CD4-positive, alpha-beta T cell (primary cell): ENCODE measurements around the gene AEBP1. TPM values are rescaled to one million over a fixed set of nuclear protein-coding genes. Genes with fewer than 3 reads are reported as not detected.

Source experiments
- ATAC-seq: fragments of 200-7000 bp; cut with Tn5 transposase; one replicate; pipeline ENCODE4 v1.10.0; 2022; ENCODE audit warnings: mild to moderate bottlenecking; ENCODE audit not compliant: poor library complexity
- CTCF ChIA-PET: fragments of 350-600 bp; sonication (Branson Sonifier 250); formaldehyde crosslinking; loops from one replicate; lab custom pipeline; 2021; ENCODE audit warnings: antibody characterized with exemption, inconsistent platforms; lab: Charles Lee
- POLR2A ChIA-PET: fragments of 350-600 bp; sonication (Branson Sonifier 250); formaldehyde crosslinking; loops from one replicate; lab custom pipeline; 2021; ENCODE audit warnings: antibody characterized with exemption, inconsistent platforms; lab: Charles Lee
- DNase-seq, 14 experiments: peaks; one replicate each; pipeline ENCODE4 v3.0.0-alpha.2; 2013 to 2020; ENCODE audit warnings: mixed read lengths in 2 of 14
- H3K27ac ChIP-seq, 2 donors: one replicate each; pipeline versions ENCODE4 v1.5.1 to v1.7.0; 2013; ENCODE audit warnings: low read length in 2 of 2, low read depth in 1 of 2, mild to moderate bottlenecking in 1 of 2
- H3K27me3 ChIP-seq, 2 experiments: 1 replicate in 1 of 2; 2 replicates in 1 of 2; pipeline versions ENCODE4 v1.6.1 to v1.7.0; 2013; ENCODE audit warnings: low read length in 2 of 2, control low read depth in 1 of 2, mild to moderate bottlenecking in 1 of 2, moderate library complexity in 1 of 2; ENCODE audit not compliant: insufficient read depth in 2 of 2, control insufficient read depth in 1 of 2
- H3K36me3 ChIP-seq: one replicate; pipeline ENCODE4 v1.6.1; 2013; ENCODE audit warnings: low read length, control low read depth; ENCODE audit not compliant: insufficient read depth
- H3K4me1 ChIP-seq: one replicate; pipeline ENCODE4 v1.6.1; 2013; ENCODE audit warnings: low read length, control low read depth; ENCODE audit not compliant: insufficient read depth
- H3K4me3 ChIP-seq: one replicate; pipeline ENCODE4 v1.5.1; 2013; ENCODE audit warnings: mild to moderate bottlenecking, low read length, moderate library complexity
- H3K9me3 ChIP-seq, 2 experiments: 1 replicate in 1 of 2; 2 replicates in 1 of 2; pipeline versions ENCODE4 v1.6.1 to v1.7.0; 2013; ENCODE audit warnings: low read length in 2 of 2, mild to moderate bottlenecking in 2 of 2, control low read depth in 1 of 2, moderate library complexity in 1 of 2; ENCODE audit not compliant: control insufficient read depth in 1 of 2, insufficient read depth in 1 of 2
- H3K27ac Mint-ChIP-seq: one replicate; pipeline ENCODE4 v1.8.0; 2020; ENCODE audit warnings: mixed read lengths
- H3K27me3 Mint-ChIP-seq: one replicate; pipeline ENCODE4 v1.8.0; 2021; ENCODE audit warnings: mixed read lengths
- H3K36me3 Mint-ChIP-seq: one replicate; pipeline ENCODE4 v1.8.0; 2021; ENCODE audit warnings: low read depth, mixed read lengths
- H3K4me1 Mint-ChIP-seq: one replicate; pipeline ENCODE4 v1.8.0; 2021; ENCODE audit warnings: low read depth, mixed read lengths
- H3K4me3 Mint-ChIP-seq: one replicate; pipeline ENCODE4 v1.8.0; 2020; ENCODE audit warnings: mild to moderate bottlenecking, mixed read lengths
- H3K9me3 Mint-ChIP-seq: one replicate; pipeline ENCODE4 v1.8.0; 2020; ENCODE audit warnings: mixed read lengths
- CTCF ChIP-seq: fragments of 200-600 bp; IDR thresholded peaks from one replicate; pipeline ENCODE4 v1.8.0; 2022; ENCODE audit warnings: antibody characterized with exemption, mild to moderate bottlenecking
- intact Hi-C, 2 experiments: fragments of 100-400 bp; cut with DNase I in 1 of 2; cut with micrococcal nuclease in 1 of 2; formaldehyde crosslinking; loops; one replicate each; pipeline versions ENCODE4 v1.15.1 to v1.9.0; 2023 to 2025; cut with DNase I, micrococcal nuclease
- total RNA-seq, 174 experiments: library from RNA in 2 of 174; stranded (reverse) in 2 of 174; gene quantifications; one replicate each; pipeline ENCODE4 v1.2.3 and lab custom pipeline; 2021 to 2026

Gene AEBP1
- total RNA-seq, 2 experiments from 2014 or later: 20.3 to 21.3 TPM

- intact Hi-C loops: loop anchor here in 1 of 2 experiments (2.0 kb wide), 1 partner anchor 59 kb away; no protein-coding TSS in a partner anchor
- Mint-ChIP-seq H3K9me3 (no peaks in the 10 kb centered on the region), H3K36me3 (no peaks in the 10 kb centered on the region), H3K27me3 (no peaks in the 10 kb centered on the region), H3K4me1 (peaks cover 7% of the 10 kb centered on the region), H3K4me3 (peak overlapping the region; percentile 8), H3K27ac (peak overlapping the region; percentile 3)
- H3K27me3 ChIP-seq: peaks cover 0 to 8% of the 10 kb centered on the region in 2 experiments
- H3K27ac ChIP-seq: no peak overlapping the region
- ChIA-PET CTCF (no interaction called here), POLR2A (no interaction called here)
- TF ChIP-seq CTCF: no peak
- DNase-seq (peak in 1 of 14 experiments; percentile 5), ATAC-seq (no peak)
- H3K9me3 ChIP-seq: peaks cover 0 to 16% of the 10 kb centered on the region in 2 experiments
- H3K4me1 ChIP-seq: peaks cover 20% of the 10 kb centered on the region
- H3K4me3 ChIP-seq: no peak overlapping the region
- H3K36me3 ChIP-seq: no peaks in the 10 kb centered on the region
These were observed 39.6 kb downstream of the AEBP1 start for GRCh38 chr7:44143646-44144250.

- DNase-seq (peak in 1 of 14 experiments; percentile 9), ATAC-seq (no peak)
- Histone ChIP-seq H3K4me3 (no peak overlapping the region), H3K9me3 (peaks cover 0 to 16% of the 10 kb centered on the region in 2 experiments), H3K27me3 (peaks cover 0 to 8% of the 10 kb centered on the region in 2 experiments), H3K36me3 (no peaks in the 10 kb centered on the region), H3K27ac (no peak overlapping the region), H3K4me1 (peaks cover 20% of the 10 kb centered on the region)
- H3K4me3 Mint-ChIP-seq: no peak overlapping the region
- no peak overlapping the region for H3K27ac Mint-ChIP-seq
- peaks cover 7% of the 10 kb centered on the region for H3K4me1 Mint-ChIP-seq
- intact Hi-C loops: loop anchor here in 1 of 2 experiments (2.0 kb wide), 1 partner anchor 60 kb away; no protein-coding TSS in a partner anchor
- no peaks in the 10 kb centered on the region for H3K27me3 Mint-ChIP-seq
- H3K36me3 Mint-ChIP-seq: no peaks in the 10 kb centered on the region
- CTCF ChIA-PET: no interaction called here
- TF ChIP-seq CTCF: no peak
- H3K9me3 Mint-ChIP-seq: no peaks in the 10 kb centered on the region
- POLR2A ChIA-PET: interaction anchor here (1.1 kb wide), 1 partner anchor 63 kb away, joined by 4 read pairs; no protein-coding TSS in a partner anchor
These were observed 40.4 kb downstream of the AEBP1 start for GRCh38 chr7:44144426-44144967.

GRCh38 chr7:44144968-44145478 lies 40.9 kb downstream of the AEBP1 start:
- Mint-ChIP-seq H3K4me3 (peak overlapping the region; percentile 77), H3K36me3 (no peaks in the 10 kb centered on the region), H3K9me3 (no peaks in the 10 kb centered on the region), H3K27ac (peak overlapping the region; percentile 79), H3K4me1 (peaks cover 7% of the 10 kb centered on the region), H3K27me3 (no peaks in the 10 kb centered on the region)
- no peak for TF ChIP-seq CTCF
- peak in 2 of 14 experiments; percentile 27 to 31 for DNase-seq
- CTCF ChIA-PET: no interaction called here
- Histone ChIP-seq H3K27me3 (peaks cover 0 to 8% of the 10 kb centered on the region in 2 experiments), H3K4me1 (peaks cover 20% of the 10 kb centered on the region), H3K36me3 (no peaks in the 10 kb centered on the region), H3K27ac (no peak overlapping the region), H3K9me3 (peaks cover 0 to 16% of the 10 kb centered on the region in 2 experiments), H3K4me3 (peak overlapping the region; percentile 60)
- POLR2A ChIA-PET: interaction anchor here (1.1 kb wide), 1 partner anchor 64 kb away, joined by 4 read pairs; no protein-coding TSS in a partner anchor
- intact Hi-C loops: loop anchor here in 1 of 2 experiments (2.0 kb wide), 1 partner anchor 60 kb away; no protein-coding TSS in a partner anchor
- ATAC-seq: no peak
